Frontal cortex (tissue), 4 donors: ENCODE measurements around the gene ACSL6. TPM values are rescaled to one million over a fixed set of nuclear protein-coding genes. Genes with fewer than 3 reads are reported as not detected.
"Not testable (repeated sequence)": the region's sequence is repeated elsewhere in the genome, so short reads cannot be mapped to it uniquely, and the experiment has no call there.

Experiments used
- DNase-seq, 2 donors: peaks; one replicate each; pipeline ENCODE4 v3.0.0; 2012; ENCODE audit warnings: low spot score in 2 of 2
- FAIRE-seq: peaks from 2 replicates; lab custom pipeline; 2012; peaks lifted over from hg19 to GRCh38; lab: Jason Lieb, UNC
- total RNA-seq: library from RNA; depleted of rRNA; stranded (reverse); fragments of >200 nt; gene quantifications from one replicate; pipeline ENCODE4 v1.2.3, GENCODE V29; 2014
- donor health status: control.
- donor health status: control.
- donor health status: control.

ACSL6 gene
- total RNA-seq, 1 donor from 2014 or later, result 34.2 TPM

GRCh38 chr5:131957721-131958441 lies 53.6 kb downstream of the ACSL6 start:
- no peak for DNase-seq
- no peak for FAIRE-seq

DNA sequence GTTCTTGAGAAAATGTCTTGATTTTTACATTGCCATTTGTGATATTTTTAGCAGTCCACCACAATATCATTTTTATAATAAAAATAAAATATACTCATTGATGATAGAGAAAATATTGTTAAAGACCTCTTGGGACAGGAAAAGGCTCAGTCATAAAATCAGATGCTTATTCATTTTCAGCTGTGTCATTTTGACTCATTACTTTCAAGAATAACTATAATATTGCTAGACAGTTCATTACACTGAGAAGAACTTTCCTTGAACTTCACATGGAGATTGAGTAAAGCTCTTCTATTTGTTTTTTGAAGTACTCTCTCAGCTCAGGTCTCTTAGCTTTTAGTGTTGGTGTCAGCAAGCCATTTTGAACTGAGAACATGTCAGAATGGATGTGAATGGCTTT lies 57.5 kb downstream of the ACSL6 start:
- FAIRE-seq (no peak), DNase-seq (no peak)

- FAIRE-seq (no peak), DNase-seq (no peak)
Observed at GRCh38 chr5:131952301-131952857, 59.1 kb downstream of the ACSL6 start.

GRCh38 chr5:131950706-131951105 lies 60.8 kb downstream of the ACSL6 start:
- no peak for FAIRE-seq
- DNase-seq, result no peak

GRCh38 chr5:131947445-131947844 lies 64.0 kb downstream of the ACSL6 start:
- no peak for DNase-seq
- no peak for FAIRE-seq

DNA sequence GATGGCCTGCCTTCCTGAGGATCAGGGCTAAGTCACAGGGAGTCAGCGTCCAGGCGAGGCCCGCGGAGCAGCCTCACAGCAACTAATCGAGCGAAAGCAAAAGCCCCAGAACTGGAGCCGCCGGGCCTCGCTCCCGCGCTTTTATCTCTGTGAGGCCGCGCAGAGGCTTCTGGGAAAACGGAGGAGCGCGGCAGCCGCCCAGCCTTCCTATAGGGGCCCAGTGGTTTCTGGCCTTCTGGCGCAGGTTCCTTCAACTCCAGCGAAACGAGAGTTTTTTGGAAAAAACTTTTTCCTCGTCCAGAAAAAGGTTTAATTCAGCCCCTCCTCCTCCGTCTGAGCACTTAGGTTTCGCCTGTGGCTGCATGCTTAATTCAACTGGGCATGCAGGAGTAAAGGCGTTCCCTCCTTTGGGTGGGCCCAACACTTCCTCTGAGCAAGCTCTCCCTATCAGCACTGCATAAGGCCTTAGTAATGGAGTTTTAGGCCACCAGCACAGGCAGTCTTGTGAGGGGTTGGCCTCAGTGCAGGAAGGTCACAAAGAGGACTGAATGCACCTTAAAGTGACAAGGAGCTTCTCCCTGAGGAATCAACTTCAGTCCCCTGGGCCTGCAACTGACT lies 65.8 kb downstream of the ACSL6 start, which contains the start of gene MEIKIN:
Gene MEIKIN, minus strand, starts transcription at position 113 of the 618 bp plus-strand sequence. CDS start 158 bp downstream, outside the sequence.
- DNase-seq, result no peak
- no peak for FAIRE-seq

GRCh38 chr5:131944702-131945550 lies 66.5 kb downstream of the ACSL6 start:
- no peak for FAIRE-seq
- no peak for DNase-seq

GRCh38 chr5:131943916-131944315 lies 67.5 kb downstream of the ACSL6 start:
- DNase-seq (no peak), FAIRE-seq (no peak)

DNA sequence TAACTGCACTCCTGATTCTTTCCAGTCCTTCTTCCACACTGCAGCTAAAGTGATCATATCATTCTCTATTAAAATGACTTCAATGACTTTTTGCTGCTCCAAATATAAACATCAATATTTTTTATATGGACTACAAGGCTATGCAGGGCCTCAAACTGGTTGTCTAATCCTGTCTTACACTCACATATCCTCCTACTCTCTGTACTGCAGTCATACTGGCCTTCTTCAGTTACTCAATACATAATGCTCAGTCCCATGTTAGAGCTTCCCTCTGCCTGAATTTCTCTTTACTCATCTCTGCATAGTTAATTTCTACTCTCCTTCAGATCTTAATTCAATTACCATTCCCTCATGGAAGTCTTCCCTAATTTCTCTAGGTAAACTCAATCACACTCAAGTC lies 69.4 kb downstream of the ACSL6 start:
- no peak for DNase-seq
- FAIRE-seq, result no peak

- no peak for FAIRE-seq
- DNase-seq, result no peak
Observed at GRCh38 chr5:131939690-131940345, 71.6 kb downstream of the ACSL6 start.

- FAIRE-seq (no peak), DNase-seq (no peak)
Observed at GRCh38 chr5:131932235-131932634, 79.2 kb downstream of the ACSL6 start.

DNA sequence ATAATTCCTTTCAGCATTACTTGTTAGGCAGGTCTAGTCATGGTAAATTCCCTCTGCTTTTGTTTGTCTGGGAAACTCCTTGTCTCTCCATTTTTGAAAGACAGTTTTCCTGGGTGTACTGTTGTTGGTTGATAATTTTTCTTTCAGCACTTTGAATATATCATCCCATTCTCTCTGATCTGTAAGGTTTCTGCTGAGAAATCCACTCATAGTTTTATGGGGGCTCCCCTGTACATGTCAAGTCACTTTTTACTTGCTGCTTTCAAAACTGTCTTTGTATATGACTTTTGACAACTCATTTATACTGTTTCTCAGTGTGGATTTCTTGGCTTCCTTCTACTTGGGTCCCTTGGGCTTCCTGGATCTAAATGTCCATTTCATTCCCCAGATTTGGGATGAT lies 82.5 kb downstream of the ACSL6 start:
- no peak for FAIRE-seq
- no peak for DNase-seq

DNA sequence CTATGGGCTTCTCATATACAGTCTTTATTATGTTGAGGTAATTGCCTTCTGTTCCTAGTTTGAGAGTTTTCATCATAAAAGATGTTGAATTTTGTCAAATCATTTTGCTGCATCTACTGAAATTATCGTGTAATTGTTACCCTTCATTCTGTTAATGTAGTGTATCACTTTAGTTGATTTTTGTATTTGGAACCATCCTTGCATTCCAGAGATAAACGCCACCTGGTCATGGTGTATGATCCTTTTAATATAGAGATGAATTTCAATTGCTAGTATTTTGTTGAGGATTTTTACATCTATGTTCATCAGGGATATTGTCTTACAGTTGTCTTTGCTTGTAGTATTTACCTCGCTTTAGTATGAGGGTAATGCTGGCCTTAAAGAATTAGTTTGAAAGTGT lies 85.3 kb downstream of the ACSL6 start:
- DNase-seq, result no peak
- FAIRE-seq, result no peak

- DNase-seq, result no peak
- no peak for FAIRE-seq
Observed at GRCh38 chr5:131916481-131916880, 95.0 kb downstream of the ACSL6 start.

- no peak for FAIRE-seq
- DNase-seq, result no peak
Observed at GRCh38 chr5:131914472-131914871, 97.0 kb downstream of the ACSL6 start.

GRCh38 chr5:131913603-131914002 lies 97.9 kb downstream of the ACSL6 start:
- DNase-seq (no peak), FAIRE-seq (no peak)

DNA sequence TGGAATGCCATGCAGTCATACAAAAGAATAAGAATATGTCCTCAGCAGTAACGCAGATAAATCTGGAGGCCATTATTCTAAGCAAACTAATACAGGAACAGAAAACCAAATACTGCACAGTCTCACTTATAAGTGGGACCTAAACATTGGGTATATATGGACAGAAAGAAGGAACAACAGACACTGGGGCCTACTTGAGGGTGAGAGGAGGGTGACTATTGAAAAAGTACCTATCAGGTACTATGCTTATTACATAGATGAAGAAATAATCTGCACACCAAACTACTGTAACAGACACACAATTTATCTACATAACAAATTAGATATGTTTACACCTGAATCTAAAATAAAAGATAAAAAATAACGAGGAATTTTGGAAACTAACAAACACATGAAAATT lies 104.8 kb downstream of the ACSL6 start:
- FAIRE-seq, result no peak
- DNase-seq, result no peak

DNA sequence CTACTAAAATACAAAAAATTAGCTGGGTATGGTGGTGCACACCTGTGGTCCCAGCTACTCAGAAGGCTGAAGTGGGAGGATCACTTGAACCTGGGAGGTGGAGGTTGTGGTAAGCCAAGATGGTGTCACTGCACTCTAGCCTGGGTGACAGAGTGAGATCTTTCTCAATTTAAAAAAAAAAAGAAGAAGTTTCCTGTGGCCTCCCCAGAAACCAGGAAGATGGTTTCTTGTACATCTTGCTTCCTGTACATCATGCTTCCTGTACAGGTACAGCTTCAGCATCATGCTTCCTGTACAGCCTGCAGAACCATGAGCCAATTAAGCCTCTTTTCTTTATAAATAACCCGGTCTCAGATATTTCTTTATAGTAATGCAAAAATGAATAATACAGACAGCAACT lies 109.2 kb downstream of the ACSL6 start:
- not testable (repeated sequence) for DNase-seq, FAIRE-seq
